DMS114 treated with DMSO at 0.1 percent for 48 hours (cell line): Measurements from ENCODE around the gene DGKB.
"Not testable (repeated sequence)": the region's sequence is repeated elsewhere in the genome, so short reads cannot be mapped to it uniquely, and the experiment has no call there.

Experiments used
- DNase-seq: peaks from one replicate; lab custom pipeline; 2025; ENCODE audit not compliant: unreplicated experiment; lab: John Stamatoyannopoulos, UW

The DGKB gene

DNA sequence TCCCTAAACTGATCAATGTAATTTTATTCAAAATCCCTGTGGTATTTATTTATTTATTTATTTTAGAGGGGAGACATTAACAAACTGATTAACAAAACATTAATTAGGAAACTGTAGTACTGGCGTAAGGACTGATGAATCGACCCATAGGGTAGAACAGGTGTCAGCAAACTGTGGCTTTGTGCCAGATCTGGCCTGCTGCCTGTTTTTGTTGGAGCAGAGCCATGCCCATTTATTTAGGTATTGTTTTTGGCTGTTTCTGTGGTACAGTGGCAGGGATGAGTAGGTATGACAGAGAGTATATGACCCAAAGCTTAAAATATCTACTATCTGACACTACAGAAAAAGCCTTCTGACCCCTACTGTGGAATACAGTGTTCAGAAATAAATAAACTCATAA lies 580.6 kb downstream of the DGKB start:
- no peak for DNase-seq

- DNase-seq: no peak
Measured at GRCh38 chr7:14309432-14309831, 593.1 kb downstream of the DGKB start.

- DNase-seq: no peak
Measured at GRCh38 chr7:14305233-14305866, 597.2 kb downstream of the DGKB start.

DNA sequence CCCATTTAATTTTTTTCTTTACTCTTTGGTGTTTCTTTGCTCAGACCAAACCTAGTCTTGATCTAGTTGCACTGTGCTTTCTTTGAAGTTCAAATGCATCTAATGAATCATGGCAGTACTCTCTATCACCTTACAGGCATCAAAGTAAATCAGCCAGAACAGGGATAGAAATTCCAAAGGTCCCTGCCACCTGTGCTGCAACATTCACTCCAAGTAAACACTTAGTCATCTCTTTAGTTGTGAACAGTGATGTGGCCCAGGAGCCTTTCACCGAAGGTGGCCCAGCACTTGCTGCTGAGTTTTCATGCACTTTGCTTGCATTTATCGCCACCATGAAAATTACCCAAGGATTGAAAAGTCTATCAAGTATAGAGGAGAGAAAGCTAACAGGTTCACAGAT lies 599.0 kb downstream of the DGKB start:
- no peak for DNase-seq

DNA sequence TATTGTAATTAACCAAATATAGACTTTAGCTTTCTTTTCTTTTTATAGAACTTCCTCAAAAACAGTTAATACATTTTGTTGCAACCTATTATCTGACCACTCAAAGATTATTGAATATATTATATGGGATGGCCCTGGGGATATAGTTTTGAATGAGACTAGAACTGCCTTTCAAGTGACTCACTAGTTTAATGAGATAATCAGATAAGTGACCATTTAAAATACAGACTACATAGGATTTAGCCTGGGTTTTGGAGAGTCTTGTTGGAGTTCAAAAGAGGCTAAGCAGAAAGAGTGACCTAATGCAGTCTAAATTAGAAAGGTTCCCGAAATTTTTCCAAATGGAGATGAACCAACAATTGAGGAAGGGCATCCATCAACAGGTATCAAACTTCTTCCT lies 607.9 kb downstream of the DGKB start:
- DNase-seq: no peak

DNA sequence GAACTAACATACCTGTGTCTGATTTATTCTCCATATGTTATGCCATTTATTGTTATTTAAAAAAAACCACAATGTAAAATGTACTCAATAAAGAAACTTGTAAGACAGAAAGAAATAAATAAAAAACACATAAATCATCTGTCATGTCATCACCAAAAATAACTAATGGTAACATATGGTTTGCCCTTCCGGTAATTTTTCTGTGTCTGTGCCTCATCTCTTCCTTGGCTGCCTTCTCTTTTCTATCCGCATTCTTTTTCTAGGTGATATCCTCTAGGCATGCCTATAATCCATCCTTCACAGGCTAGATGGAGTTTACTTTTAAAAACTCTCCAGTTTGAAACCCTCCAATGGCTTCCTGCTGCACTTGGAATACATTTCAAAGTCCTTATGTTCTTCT lies 609.1 kb downstream of the DGKB start:
- DNase-seq: no peak

DNA sequence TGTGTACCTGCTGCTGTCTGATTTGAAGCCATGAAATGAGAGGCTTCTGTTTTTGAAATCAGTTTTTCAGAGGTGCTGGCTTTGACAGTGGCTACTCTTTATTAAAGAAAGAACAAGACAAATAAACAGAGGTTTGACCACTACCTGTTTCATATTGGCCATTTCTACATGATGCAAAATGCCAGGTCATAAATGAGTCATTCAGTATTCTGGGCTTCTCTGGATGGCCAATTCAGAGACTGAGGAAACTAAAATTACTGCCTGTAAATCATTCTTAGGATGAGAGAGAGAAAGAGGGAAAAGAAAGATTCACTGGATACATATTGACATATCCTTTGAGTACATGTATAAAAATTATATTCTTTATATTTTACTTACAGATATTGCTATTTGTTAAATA lies 609.8 kb downstream of the DGKB start:
- DNase-seq: no peak

DNA sequence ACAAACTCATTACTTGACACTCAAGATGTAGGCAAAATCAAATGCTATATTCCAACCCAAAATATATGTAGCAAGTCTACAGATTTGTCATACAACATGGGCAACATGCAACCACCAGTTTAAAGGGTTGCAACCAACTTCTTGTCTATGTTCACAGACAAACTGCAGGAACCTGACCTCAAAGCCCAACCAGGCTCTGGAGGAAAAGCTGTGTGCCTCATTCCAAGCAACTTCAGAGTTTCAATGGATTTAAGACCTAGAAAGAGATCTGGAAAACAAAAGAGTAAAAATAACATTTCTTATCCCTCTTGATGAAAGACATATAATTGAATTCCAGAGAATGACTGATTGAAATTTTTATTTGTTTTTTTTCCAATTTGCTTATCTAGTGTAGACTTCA lies 612.6 kb downstream of the DGKB start:
- no peak for DNase-seq

GRCh38 chr7:14288701-14289100 lies 613.9 kb downstream of the DGKB start:
- no peak for DNase-seq

DNA sequence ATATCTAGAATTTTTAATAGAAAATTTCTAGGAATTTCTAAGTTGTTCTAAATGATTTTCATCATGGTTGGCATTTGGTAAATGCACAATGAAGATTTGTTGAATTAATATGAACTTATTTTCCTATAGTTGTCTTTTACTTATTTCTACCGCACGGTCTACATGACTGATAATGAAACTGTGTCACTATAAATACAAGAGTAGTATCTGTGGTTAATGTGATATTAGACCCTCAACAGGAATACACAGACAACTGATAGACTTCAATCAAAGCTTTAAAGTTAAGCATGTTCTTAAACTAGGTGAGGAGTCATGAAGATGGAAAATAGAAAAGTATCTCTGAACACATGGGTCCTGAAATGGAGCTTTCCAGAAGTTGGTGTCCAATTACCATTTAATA lies 615.2 kb downstream of the DGKB start:
- DNase-seq: no peak

- no peak for DNase-seq
Measured at GRCh38 chr7:14286036-14286435, 616.5 kb downstream of the DGKB start.

- DNase-seq: not testable (repeated sequence)
Measured at GRCh38 chr7:14279065-14279871, 623.3 kb downstream of the DGKB start.

- DNase-seq: no peak
Measured at GRCh38 chr7:14275356-14275755, 627.2 kb downstream of the DGKB start.

- no peak for DNase-seq
Measured at GRCh38 chr7:14271441-14271840, 631.1 kb downstream of the DGKB start.

GRCh38 chr7:14270099-14270498 lies 632.5 kb downstream of the DGKB start:
- DNase-seq: no peak

DNA sequence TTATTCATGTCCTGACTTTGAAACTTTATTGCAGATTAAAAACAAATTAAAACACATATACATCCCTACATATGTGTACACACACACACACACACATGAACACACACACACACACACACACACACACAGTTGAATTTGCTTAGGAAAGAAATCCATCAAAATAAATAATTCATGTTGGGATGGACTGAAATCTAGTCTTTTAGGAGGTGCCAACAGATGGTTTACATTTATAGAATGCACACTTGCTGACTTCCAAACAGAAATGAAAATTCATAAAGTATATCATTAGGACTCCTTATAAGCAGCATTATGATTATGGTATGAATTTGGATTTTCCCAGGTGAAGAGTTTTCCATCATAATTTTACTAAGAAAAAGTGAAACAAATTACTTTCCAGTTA lies 642.5 kb downstream of the DGKB start:
- DNase-seq: no peak

GRCh38 chr7:14258861-14259260 lies 643.7 kb downstream of the DGKB start:
- DNase-seq: no peak

DNA sequence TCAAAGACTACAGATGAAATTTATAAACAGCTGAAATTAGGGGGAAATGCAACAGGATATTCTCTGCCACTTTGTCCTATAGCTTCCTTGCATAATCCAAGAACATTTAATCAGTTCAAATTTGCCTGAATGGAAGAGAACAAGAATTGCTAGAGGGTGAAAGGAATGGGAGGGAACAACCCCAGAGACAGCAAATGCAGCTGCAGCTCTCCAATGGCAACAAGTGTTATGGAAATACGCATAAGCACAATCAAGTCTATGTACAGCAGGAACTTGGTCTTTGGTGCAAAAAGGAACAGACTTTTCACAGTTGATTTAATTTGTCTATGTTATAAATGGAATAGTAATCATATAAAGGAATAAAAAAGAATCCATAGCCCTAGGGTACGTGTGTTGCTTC lies 644.1 kb downstream of the DGKB start:
- no peak for DNase-seq

- no peak for DNase-seq
Measured at GRCh38 chr7:14252458-14252857, 650.1 kb downstream of the DGKB start.

GRCh38 chr7:14242175-14242574 lies 660.4 kb downstream of the DGKB start:
- DNase-seq: no peak

DNA sequence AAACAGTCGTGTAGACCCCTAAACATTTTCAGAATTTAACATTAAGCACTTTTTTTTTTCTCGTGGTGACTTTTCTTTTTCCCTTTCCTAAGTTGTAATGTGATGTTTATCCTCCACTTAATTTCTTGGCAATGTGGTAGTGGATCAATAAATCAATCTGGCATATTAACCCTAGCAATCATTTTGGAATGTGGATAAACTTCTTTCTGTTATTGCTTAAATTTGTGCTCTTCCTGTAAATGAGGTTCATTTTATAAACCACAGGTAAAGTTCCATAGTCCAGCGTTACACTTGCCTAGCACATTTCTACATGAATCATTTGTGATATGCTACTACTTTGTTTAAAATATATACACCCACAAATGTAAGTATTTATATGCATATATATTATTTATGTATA lies 665.7 kb downstream of the DGKB start:
- no peak for DNase-seq

DNA sequence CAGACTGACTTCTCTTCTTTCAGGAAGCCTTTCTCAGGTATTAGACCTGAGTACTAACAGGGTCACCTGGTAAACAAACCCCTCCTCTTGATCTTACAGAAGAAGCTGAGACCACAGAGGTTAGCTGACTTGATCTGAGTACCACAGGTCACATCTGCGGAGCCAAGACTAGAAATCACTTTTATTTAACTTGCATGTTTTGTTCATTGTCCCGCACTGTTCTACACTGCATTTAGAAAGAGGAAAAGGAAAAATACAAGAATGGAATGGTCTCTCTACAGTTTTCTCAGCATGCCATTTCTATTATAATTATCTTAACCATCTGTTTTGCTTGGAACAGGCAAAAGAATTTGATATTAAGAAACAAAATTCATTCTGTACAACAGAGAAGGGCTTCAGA lies 667.5 kb downstream of the DGKB start:
- DNase-seq: no peak

DNA sequence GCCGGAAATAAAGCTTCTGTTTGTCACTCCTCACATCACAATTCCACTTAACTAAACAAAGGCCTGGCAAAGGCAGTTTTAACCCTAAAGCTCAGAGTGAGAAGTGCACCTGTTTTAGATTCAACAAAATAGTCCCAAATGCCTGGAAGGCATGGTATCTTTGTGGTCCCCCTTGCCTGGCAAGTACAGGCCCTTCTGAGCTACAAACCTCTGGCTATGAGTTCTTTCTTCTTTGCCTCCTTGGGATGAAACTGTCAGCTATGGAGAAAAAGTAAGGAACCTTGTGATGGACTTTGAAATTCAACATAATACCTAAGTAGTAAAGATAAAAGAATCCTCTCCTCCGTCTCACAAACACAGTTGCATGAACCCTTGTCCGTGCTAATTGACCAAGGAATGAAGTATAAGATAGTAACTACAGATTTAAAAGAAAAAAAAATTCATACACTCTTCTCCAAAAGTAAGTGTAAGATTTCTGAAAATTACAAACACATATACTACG lies 668.6 kb downstream of the DGKB start:
- no peak for DNase-seq
